ENCODE measurements around the gene MED25. TPM values are rescaled to one million over a fixed set of nuclear protein-coding genes. Genes with fewer than 3 reads are reported as not detected.
A peak's percentile ranks its signal among the peaks of the same experiment; 100 is the strongest.

MED25 gene
- total RNA-seq, 1 donor from 2014 or later = 88.8 TPM

GRCh38 chr19:49877020-49877878 is 59.2 kb downstream of the MED25 start, which contains the start of the genes AKT1S1 and TBC1D17:
AKT1S1 (minus strand) TSS chr19:49877355; CDS start chr19:49873295, 4,060 bp downstream.
TBC1D17 (plus strand) TSS chr19:49877702; CDS start chr19:49877724, 22 bp downstream.
- DNase-seq = peak; percentile 94
- no peak within 1 kb of the TSS for H3K4me3 Mint-ChIP-seq
- no peaks in the 10 kb centered on the region for H3K9me3 Mint-ChIP-seq
- ChIA-PET CTCF (interaction anchor here (1.3 to 1.7 kb wide), 2 partner anchors 15 to 64 kb away, joined by 3 to 4 read pairs; partner anchors contain the start of gene FUZ), POLR2A (interaction anchor here (0.5 to 4.5 kb wide), 36 partner anchors 9 to 542 kb away, joined by 3 to 73 read pairs (median 7); partner anchors contain the start of genes AP2A1, ATF5, CD37 and FUZ)
- no peak within 1 kb of the TSS for H3K27ac Mint-ChIP-seq
- TF ChIP-seq CTCF (IDR thresholded peaks at IDR 0.05) = no peak
- intact Hi-C loops (cut with micrococcal nuclease) = loop anchor here (1.0 to 10.0 kb wide), 21 partner anchors 8 to 1238 kb away; partner anchors contain the start of genes ALDH16A1, ATF5, C19orf73 and FUZ
- peak; percentile 68 for ATAC-seq (ENCODE audit: low read depth)
- H3K4me1 Mint-ChIP-seq = peaks cover 25% of the 10 kb centered on the region
- H3K27me3 Mint-ChIP-seq = no peaks in the 10 kb centered on the region
- H3K36me3 Mint-ChIP-seq (ENCODE audit: low read depth) = peaks cover 35% of the 10 kb centered on the region

GRCh38 chr19:49877879-49878743 is 60.0 kb downstream of the MED25 start:
- H3K27me3 Mint-ChIP-seq = no peaks in the 10 kb centered on the region
- H3K36me3 Mint-ChIP-seq (ENCODE audit: low read depth) = peaks cover 43% of the 10 kb centered on the region
- no peak overlapping the region for H3K27ac Mint-ChIP-seq
- no peaks in the 10 kb centered on the region for H3K9me3 Mint-ChIP-seq
- DNase-seq = no peak
- POLR2A ChIA-PET = interaction anchor here (1.0 to 4.5 kb wide), 22 partner anchors 10 to 451 kb away, joined by 4 to 73 read pairs (median 14); partner anchors contain the start of genes AP2A1, ATF5, FUZ and IL4I1
- no peak for TF ChIP-seq CTCF (IDR thresholded peaks at IDR 0.05)
- H3K4me1 Mint-ChIP-seq = peaks cover 25% of the 10 kb centered on the region
- H3K4me3 Mint-ChIP-seq = no peak overlapping the region
- peak; percentile 64 for ATAC-seq (ENCODE audit: low read depth)
- intact Hi-C loops (cut with micrococcal nuclease) = loop anchor here (1.0 to 10.0 kb wide), 21 partner anchors 9 to 1239 kb away; partner anchors contain the start of genes ALDH16A1, ATF5, C19orf73 and FUZ
- CTCF ChIA-PET = no interaction called here

- CTCF ChIA-PET = no interaction called here
- intact Hi-C loops (cut with micrococcal nuclease) = loop anchor here (5.0 to 10.0 kb wide), 4 partner anchors 286 to 884 kb away; partner anchors contain the start of genes ALDH16A1, C19orf73, GYS1 and LIN7B
- no peaks in the 10 kb centered on the region for H3K27me3 Mint-ChIP-seq
- TF ChIP-seq CTCF (IDR thresholded peaks at IDR 0.05) = no peak
- H3K9me3 Mint-ChIP-seq = no peaks in the 10 kb centered on the region
- DNase-seq (no peak), ATAC-seq (ENCODE audit: low read depth) (no peak)
- POLR2A ChIA-PET = interaction anchor here (0.6 to 3.4 kb wide), 6 partner anchors 12 to 633 kb away, joined by 3 to 42 read pairs (median 4); partner anchors contain the start of genes AP2A1, ATF5, IL4I1 and RRAS
- no peak overlapping the region for H3K4me3 Mint-ChIP-seq
- H3K27ac Mint-ChIP-seq = no peak overlapping the region
- H3K4me1 Mint-ChIP-seq = peaks cover 23% of the 10 kb centered on the region
- peaks cover 49% of the 10 kb centered on the region for H3K36me3 Mint-ChIP-seq (ENCODE audit: low read depth)
Observed at GRCh38 chr19:49878744-49879070, 60.6 kb downstream of the MED25 start.

- ATAC-seq (ENCODE audit: low read depth) (no peak), DNase-seq (no peak)
- ChIA-PET POLR2A (interaction anchor here (0.6 to 1.2 kb wide), 9 partner anchors 11 to 632 kb away, joined by 3 to 7 read pairs (median 4); partner anchors contain the start of genes AP2A1, ATF5 and RRAS), CTCF (no interaction called here)
- no peak overlapping the region for H3K4me3 Mint-ChIP-seq
- peaks cover 23% of the 10 kb centered on the region for H3K4me1 Mint-ChIP-seq
- H3K9me3 Mint-ChIP-seq = no peaks in the 10 kb centered on the region
- H3K27me3 Mint-ChIP-seq = no peaks in the 10 kb centered on the region
- H3K36me3 Mint-ChIP-seq (ENCODE audit: low read depth) = peaks cover 53% of the 10 kb centered on the region
- H3K27ac Mint-ChIP-seq = peak overlapping the region; percentile 46
- no peak for TF ChIP-seq CTCF (IDR thresholded peaks at IDR 0.05)
- intact Hi-C loops (cut with micrococcal nuclease) = loop anchor here (5.0 to 10.0 kb wide), 4 partner anchors 287 to 885 kb away; partner anchors contain the start of genes ALDH16A1, C19orf73, GYS1 and LIN7B
Observed at GRCh38 chr19:49879243-49879963, 61.3 kb downstream of the MED25 start.

All from activated B cell treated with CpG ODN at 0.5 μM for 24 hours (primary cell).